ENCODE data around the gene USP35. TPM values are rescaled to one million over a fixed set of nuclear protein-coding genes. Genes with fewer than 3 reads are reported as not detected.

USP35 gene
- total RNA-seq, 4 donors from 2014 or later, result 7.4 to 17.2 (median 10.9) TPM

DNA sequence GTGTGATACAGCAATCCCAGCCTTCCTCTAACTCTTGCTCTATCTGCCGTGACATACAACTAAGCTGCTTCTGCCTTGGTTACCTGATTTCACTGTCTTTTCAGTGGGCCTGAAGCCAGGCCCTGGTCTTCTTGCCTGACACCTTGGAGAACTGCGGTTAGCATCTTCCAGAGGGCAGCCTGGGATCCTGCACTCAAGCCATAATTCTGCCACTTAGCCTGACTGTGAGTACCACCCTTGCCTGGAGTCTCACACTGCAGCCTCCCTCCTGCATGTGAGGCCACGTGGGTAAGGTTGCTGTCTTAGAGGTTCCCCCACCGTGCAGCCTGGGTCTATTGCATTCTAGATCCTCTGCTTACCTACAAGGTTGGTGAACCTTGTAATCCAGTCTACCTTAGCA lies 35.8 kb downstream of the USP35 start:
- H3K4me1 ChIP-seq, result peaks cover 0 to 4% (median 0%) of the 10 kb centered on the region in 4 donors
- 95 to 100% methylated on average over 2 to 4 of the region's 4 CpGs for WGBS, 2 donors (ENCODE audit: low coverage in 1 of 2)
- H3K27me3 ChIP-seq, result no peaks in the 10 kb centered on the region
- H3K27ac ChIP-seq, result no peak overlapping the region
- peaks cover 0 to 20% (median 8%) of the 10 kb centered on the region in 4 donors for H3K36me3 ChIP-seq
- no peak overlapping the region for H3K4me3 ChIP-seq
- in situ Hi-C loops (cut with MboI; ENCODE audit: low pct_ligation_motif_present in 1 of 4, low pct_unique_long_range_greater_than_20kb in 1 of 4, low sequenced_read_pairs in 3 of 4), result loop anchor here in 3 of 4 donors (5.0 to 10.0 kb wide), 3 partner anchors 210 to 340 kb away; no protein-coding TSS in a partner anchor
- intact Hi-C loops (cut with DNase I; ENCODE audit: low total_unique reads), result no loop called here
- no peak for TF ChIP-seq POLR2AphosphoS5 (IDR thresholded peaks at IDR 0.05)
- TF ChIP-seq POLR2A (IDR thresholded peaks at IDR 0.05), result no peak
- TF ChIP-seq, protein P1, sequence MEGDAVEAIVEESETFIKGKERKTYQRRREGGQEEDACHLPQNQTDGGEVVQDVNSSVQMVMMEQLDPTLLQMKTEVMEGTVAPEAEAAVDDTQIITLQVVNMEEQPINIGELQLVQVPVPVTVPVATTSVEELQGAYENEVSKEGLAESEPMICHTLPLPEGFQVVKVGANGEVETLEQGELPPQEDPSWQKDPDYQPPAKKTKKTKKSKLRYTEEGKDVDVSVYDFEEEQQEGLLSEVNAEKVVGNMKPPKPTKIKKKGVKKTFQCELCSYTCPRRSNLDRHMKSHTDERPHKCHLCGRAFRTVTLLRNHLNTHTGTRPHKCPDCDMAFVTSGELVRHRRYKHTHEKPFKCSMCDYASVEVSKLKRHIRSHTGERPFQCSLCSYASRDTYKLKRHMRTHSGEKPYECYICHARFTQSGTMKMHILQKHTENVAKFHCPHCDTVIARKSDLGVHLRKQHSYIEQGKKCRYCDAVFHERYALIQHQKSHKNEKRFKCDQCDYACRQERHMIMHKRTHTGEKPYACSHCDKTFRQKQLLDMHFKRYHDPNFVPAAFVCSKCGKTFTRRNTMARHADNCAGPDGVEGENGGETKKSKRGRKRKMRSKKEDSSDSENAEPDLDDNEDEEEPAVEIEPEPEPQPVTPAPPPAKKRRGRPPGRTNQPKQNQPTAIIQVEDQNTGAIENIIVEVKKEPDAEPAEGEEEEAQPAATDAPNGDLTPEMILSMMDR (IDR thresholded peaks at IDR 0.05), result no peak
- TF ChIP-seq EP300 (IDR thresholded peaks at IDR 0.05; ENCODE audit: low read depth), result no peak
- DNase-seq, result no peak
- H3K9me3 ChIP-seq, result no peaks in the 10 kb centered on the region

DNA sequence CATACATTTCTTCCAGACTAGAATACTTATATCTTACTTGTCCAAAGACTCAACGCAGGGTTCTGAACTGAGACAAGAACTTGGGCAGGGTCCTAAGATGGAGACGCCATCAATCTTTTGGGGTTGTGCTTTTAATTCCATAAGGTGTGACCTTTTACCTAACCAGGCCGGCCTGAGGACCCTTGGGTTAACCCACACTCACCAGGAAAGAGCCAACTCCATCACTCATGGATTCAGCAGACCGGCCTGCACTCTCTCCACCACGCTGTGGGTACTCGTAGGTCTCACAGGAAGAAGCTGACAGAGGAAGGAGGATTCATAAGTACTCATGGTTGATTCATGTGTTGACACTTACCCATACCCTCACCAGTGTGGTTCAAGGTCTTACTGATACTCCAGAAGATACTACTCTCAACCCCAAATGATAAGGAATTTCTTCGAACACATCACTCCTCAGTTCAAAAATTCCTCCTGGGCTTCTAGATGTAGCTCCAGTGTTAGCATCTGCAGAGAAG lies 36.2 kb downstream of the USP35 start:
- H3K27ac ChIP-seq, result no peak overlapping the region
- 93 to 95% methylated on average over 3 to 7 of the region's 7 CpGs for WGBS, 2 donors (ENCODE audit: low coverage in 1 of 2)
- no peaks in the 10 kb centered on the region for H3K9me3 ChIP-seq
- DNase-seq, result no peak
- peaks cover 0 to 20% (median 8%) of the 10 kb centered on the region in 4 donors for H3K36me3 ChIP-seq
- intact Hi-C loops (cut with DNase I; ENCODE audit: low total_unique reads) (no loop called here), in situ Hi-C loops (cut with MboI; ENCODE audit: low pct_ligation_motif_present in 1 of 4, low pct_unique_long_range_greater_than_20kb in 1 of 4, low sequenced_read_pairs in 3 of 4) (loop anchor here (5.0 to 25.0 kb wide), 5 partner anchors 187 to 340 kb away; partner anchors contain the start of genes GAB2 (in 1 of the 4) and NARS2 (in 1 of the 4))
- H3K4me1 ChIP-seq, result peaks cover 0 to 6% (median 0%) of the 10 kb centered on the region in 4 donors
- no peak overlapping the region for H3K4me3 ChIP-seq
- H3K27me3 ChIP-seq, result no peaks in the 10 kb centered on the region
- TF ChIP-seq EP300 (IDR thresholded peaks at IDR 0.05; ENCODE audit: low read depth) (no peak), POLR2A (IDR thresholded peaks at IDR 0.05) (no peak)

DNA sequence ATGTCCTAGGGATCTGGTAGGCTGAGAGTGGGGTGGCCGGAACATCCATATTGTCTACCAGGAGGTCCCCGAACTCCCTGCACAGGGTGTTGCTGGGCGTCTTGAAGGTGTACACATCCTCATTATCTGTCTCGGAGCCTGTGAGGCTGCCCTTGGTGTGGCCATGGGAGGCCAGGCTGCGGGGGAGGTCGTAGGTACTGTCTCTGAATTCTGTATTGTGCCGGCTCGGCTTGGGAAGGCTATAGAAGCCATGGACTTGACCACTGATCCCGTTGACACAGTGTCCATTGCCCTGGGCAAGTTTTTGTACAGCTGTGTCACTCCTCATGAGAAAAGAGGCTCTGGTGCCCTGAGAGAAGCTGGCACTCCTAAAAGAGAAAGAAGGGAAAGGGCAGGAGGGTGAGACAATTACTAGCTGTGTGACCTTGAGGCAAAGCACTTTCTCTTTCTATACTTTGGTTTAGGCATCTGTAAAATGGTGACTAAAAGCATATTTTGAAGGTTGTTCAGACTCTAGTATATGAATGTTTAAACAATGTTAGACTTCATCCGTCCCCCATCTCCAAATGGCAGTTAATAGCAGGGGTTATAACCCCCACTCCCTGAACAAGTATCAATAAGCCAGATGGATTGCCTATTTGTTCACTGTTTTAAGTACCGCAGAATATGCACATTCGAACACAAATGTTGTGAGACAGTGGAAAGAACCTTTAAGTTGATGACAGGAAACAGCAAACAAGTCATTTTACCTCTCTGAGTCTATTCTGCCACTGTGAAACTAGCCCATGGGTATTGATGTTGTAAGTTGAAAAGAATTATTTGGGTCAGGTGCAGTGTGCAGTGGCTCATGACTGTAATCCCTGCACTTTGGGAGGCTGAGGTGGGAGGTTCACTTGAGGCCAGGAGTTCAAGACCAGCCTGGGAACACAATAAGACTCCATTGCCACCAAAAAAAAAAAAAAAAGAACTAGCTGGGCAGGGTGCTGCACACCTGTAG lies 38.3 kb downstream of the USP35 start:
- no peak for DNase-seq
- H3K4me1 ChIP-seq, result peaks cover 0 to 14% (median 0%) of the 10 kb centered on the region in 4 donors
- TF ChIP-seq POLR2AphosphoS5 (IDR thresholded peaks at IDR 0.05), result no peak
- TF ChIP-seq POLR2A (IDR thresholded peaks at IDR 0.05), result no peak
- TF ChIP-seq, protein P1 (IDR thresholded peaks at IDR 0.05), result no peak
- no peak for TF ChIP-seq EP300 (IDR thresholded peaks at IDR 0.05; ENCODE audit: low read depth)
- no peaks in the 10 kb centered on the region for H3K27me3 ChIP-seq
- no peak overlapping the region for H3K4me3 ChIP-seq
- no peaks in the 10 kb centered on the region for H3K9me3 ChIP-seq
- WGBS, 2 donors (ENCODE audit: low coverage in 1 of 2), result 83 to 93% methylated on average over 3 to 11 of the region's 12 CpGs
- no peak overlapping the region for H3K27ac ChIP-seq
- H3K36me3 ChIP-seq, result peaks cover 0 to 14% (median under 1%) of the 10 kb centered on the region in 4 donors
- intact Hi-C loops (cut with DNase I; ENCODE audit: low total_unique reads), result no loop called here
- in situ Hi-C loops (cut with MboI; ENCODE audit: low pct_ligation_motif_present in 1 of 4, low pct_unique_long_range_greater_than_20kb in 1 of 4, low sequenced_read_pairs in 3 of 4), result loop anchor here in 3 of 4 donors (10.0 to 25.0 kb wide), 4 partner anchors 185 to 338 kb away; partner anchors contain the start of genes GAB2 (in 1 of the 3) and NARS2 (in 1 of the 3)

DNA sequence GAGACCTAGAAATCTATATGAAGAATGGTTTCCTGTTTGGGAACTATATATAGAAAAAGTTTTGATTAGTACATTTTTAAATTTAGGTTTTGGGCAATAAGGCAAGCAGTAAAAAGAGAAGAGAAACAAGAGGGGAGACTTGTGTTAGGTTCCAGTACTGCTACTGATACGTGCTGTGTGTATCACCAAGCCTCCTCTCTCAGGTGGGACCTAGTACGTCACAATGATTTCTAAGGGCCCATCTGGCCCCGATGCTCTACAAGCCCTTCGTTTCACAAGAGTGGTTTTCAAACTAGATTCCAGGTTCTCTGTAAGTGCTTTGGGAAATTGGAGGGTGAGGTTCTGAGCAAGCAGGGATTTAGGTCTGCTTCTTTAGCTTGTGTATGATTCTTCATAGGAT lies 39.2 kb downstream of the USP35 start:
- Histone ChIP-seq H3K27ac (no peak overlapping the region), H3K4me3 (no peak overlapping the region), H3K36me3 (peaks cover 0 to 12% (median 0%) of the 10 kb centered on the region in 4 donors), H3K9me3 (no peaks in the 10 kb centered on the region), H3K27me3 (no peaks in the 10 kb centered on the region), H3K4me1 (peaks cover 0 to 14% (median 0%) of the 10 kb centered on the region in 4 donors)
- in situ Hi-C loops (cut with MboI; ENCODE audit: low pct_ligation_motif_present in 1 of 4, low pct_unique_long_range_greater_than_20kb in 1 of 4, low sequenced_read_pairs in 3 of 4) (loop anchor here in 3 of 4 donors (10.0 to 25.0 kb wide), 4 partner anchors 184 to 337 kb away; partner anchors contain the start of genes GAB2 (in 1 of the 3) and NARS2 (in 1 of the 3)), intact Hi-C loops (cut with DNase I; ENCODE audit: low total_unique reads) (no loop called here)
- 76 to 95% methylated on average over 4 of the region's 4 CpGs for WGBS, 2 donors (ENCODE audit: low coverage in 1 of 2)
- no peak for DNase-seq
- TF ChIP-seq EP300 (IDR thresholded peaks at IDR 0.05; ENCODE audit: low read depth) (no peak), POLR2A (IDR thresholded peaks at IDR 0.05) (no peak), POLR2AphosphoS5 (IDR thresholded peaks at IDR 0.05) (no peak)
- TF ChIP-seq, protein P1 (IDR thresholded peaks at IDR 0.05), result no peak
